Medulla oblongata (tissue), 1 donor: ENCODE measurements around the gene FLACC1.
A peak's percentile ranks its signal among the peaks of the same experiment; 100 is the strongest.
"Not testable (repeated sequence)": the region's sequence is repeated elsewhere in the genome, so short reads cannot be mapped to it uniquely, and the experiment has no call there.

Experiments
- DNase-seq: peaks from one replicate; pipeline ENCODE4 v3.0.0-alpha.2; 2015; ENCODE audit errors: extremely low spot score

Gene FLACC1

DNA sequence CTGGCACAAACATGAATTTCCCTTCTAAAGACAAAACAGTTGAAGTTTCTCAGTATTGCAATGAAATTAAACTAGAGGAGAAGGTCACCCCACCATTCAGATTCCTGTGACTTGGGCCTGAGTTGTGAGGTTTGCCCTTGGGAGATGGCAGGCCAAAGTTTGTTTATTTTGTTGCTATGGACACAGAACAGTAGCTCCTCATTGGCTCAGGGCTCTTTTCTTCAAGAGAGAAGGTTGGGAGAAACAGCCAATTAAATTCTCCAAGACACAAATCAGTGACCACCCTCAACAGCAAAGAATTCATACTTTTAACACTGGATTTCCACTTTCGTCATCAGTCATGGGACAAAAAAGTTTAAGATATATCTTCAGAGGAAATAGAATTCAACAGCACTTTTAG, at the start of gene FLACC1:
Gene FLACC1, minus strand, starts transcription at position 125 of the 400 bp plus-strand sequence. CDS start 5,941 bp downstream, outside the sequence.
- DNase-seq: peak; percentile 59

DNA sequence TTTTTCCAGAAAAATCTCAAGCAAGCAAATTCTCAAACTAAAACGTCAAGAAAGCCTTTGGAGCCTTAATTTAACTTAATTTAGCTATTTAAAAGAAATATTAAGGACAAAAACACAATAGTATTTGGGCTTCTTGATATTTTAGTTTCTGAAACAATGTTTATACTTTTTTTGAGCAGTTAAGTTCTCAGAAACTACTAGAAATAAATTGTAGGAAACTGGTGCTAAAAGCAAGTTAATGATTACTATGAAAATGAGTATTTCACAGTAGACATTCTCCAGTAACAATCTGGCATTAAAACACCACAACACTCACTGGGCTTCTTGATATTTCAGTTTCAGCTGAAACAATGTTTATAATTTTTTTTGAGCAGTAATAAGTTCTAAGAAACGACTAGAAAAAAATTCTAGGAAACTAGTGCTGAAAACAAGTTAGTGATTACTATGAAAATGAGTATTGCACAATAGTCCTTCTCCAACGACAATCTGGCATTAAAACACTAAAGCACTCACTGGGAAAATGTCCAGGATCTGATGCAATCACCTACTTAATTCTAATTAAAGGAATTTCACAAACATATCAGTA, 49.0 kb upstream of the FLACC1 start:
- peak; percentile 66 for DNase-seq

- no peak for DNase-seq
These were observed 47.6 kb upstream of the FLACC1 start for GRCh38 chr2:201404699-201405280.

- no peak for DNase-seq
These were observed 46.7 kb upstream of the FLACC1 start for GRCh38 chr2:201403880-201404279.

DNA sequence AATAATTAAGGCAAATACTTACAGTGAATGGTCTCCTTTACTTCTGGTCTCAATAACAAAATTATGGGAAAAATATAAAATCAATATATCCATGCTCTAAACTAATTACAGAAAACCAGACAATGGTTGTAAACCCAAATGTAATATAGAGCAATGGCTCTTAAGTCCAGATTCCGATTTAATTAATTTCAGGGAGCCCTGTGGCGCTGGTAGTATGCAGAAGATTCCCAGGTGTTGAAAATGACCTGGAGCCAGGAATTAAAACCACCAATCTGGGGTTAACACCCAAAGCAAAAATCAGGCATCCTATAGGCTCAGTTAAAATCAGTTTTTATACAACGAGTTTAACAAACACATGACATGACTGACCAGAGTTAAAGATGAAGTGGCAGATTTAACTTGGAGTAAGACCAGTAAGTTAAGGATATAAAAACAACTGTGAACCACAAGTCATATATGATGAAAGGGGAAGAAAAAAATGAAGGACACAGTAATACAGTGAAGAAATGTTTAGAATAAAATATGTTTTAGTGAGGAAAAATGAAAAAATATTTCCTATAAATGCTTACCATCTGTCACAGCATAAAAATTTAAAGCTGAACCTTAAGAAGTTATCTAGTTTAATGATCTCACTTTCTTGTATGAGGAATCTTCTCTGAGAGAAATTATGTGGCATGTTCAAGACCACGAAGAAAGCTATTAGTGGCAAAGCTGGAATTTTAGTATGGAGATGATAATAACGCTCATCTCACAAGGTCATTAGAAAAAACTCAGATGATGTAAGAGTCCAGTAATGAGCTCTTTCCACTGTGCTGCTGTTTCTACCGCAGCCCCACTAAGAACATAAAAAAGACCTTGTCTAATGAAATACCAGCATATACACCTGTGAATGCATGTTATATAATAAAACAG, 45.8 kb upstream of the FLACC1 start:
- no peak for DNase-seq

- DNase-seq: no peak
These were observed 44.7 kb upstream of the FLACC1 start for GRCh38 chr2:201401815-201402214.

DNA sequence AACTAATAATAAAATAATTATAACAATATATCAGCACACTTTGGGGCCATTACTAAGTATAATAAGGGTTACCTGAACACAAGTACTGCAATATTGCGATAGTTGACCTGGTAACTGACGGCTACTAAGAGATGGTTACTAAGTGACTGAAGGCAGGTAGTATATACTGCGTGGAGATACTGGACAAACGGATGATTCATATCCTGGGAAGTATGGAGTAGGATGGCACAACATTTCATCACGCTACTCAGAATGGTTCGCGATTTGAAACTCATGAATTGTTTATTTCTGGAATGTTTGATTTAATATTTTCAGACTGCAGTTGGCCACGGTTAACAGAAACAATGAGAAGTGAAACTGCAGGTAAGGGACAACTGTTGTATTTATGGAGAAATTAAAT, 39.5 kb upstream of the FLACC1 start:
- DNase-seq: no peak

GRCh38 chr2:201383136-201383535, 26.0 kb upstream of the FLACC1 start:
- DNase-seq: no peak

- DNase-seq: no peak
These were observed 21.6 kb upstream of the FLACC1 start for GRCh38 chr2:201378496-201379397.

- no peak for DNase-seq
These were observed 20.1 kb upstream of the FLACC1 start for GRCh38 chr2:201377218-201377617.

DNA sequence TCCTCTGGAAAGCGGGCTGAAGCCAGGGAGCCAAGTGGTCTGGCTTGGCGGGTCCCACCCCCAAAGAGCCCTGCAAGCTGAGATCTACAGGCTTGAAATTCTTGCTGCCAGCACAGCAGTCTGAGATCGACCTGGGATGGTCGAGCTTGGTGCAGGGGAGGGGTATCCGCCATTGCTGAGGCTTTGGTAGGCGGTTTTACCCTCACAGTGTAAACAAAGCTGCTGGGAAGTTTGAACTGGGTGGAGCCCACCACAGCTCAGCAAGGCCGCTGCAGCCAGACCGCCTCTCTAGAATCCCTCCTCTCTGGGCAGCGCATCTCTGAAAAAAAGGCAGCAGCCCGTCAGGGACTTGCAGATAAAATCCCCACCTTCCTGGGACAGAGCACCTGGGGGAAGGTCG, 12.6 kb upstream of the FLACC1 start:
- DNase-seq: no peak

DNA sequence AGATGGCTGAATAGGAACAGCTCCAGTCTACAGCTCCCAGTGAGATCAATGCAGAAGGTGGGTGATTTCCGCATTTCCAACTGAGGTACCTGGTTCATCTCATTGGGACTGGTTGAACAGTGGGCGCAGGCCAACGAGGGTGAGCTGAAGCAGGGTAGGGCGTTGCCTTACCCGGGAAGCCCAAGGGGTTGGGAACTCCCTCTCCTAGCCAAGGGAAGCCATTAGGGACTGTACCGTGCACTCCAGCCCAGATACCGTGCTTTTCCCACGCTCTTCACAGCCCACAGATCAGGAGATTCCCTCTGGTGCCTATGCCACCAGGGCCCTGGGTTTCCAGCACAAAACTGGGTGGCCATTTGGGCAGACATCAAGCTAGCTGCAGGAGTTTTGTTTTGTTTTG, 12.2 kb upstream of the FLACC1 start:
- DNase-seq: not testable (repeated sequence)

DNA sequence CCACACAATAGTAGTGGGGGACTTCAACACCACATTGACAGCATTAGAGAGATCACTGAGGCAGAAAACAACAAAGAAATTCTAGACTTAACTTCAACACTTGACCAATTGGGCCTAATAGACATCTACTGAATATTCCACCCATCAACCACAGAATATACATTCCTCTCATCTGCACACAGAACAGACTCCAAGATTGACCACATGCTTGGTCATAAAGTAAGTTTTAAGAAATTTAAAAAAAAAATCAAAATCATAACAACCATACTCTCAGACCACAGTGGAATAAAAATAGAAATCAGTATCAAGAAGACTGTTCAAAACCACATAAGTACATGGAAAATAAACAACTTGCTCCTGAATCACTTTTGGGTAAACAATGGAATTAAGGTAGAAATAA, 9.0 kb upstream of the FLACC1 start:
- no peak for DNase-seq

GRCh38 chr2:201363857-201364560, 6.9 kb upstream of the FLACC1 start:
- DNase-seq: peak; percentile 40

DNA sequence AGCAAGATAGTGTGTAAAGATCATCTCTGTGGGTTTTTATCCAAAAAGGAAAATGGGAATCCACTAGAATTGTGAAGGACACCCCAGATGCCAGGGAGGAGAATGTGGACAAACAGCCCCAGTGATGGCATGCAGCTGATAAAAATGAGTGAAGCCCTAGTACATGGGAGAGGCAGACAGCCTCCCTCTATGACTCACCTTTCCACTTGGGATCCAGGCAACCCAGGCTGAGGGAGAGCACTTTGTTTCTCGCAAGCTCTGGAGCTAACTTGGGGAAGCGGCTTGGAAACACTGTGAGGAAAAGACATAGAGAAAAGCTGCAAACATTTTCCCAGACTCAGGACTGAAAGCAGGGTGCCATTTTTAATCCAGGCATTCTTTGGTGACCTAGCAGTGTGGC, 5.3 kb upstream of the FLACC1 start:
- DNase-seq: no peak

DNA sequence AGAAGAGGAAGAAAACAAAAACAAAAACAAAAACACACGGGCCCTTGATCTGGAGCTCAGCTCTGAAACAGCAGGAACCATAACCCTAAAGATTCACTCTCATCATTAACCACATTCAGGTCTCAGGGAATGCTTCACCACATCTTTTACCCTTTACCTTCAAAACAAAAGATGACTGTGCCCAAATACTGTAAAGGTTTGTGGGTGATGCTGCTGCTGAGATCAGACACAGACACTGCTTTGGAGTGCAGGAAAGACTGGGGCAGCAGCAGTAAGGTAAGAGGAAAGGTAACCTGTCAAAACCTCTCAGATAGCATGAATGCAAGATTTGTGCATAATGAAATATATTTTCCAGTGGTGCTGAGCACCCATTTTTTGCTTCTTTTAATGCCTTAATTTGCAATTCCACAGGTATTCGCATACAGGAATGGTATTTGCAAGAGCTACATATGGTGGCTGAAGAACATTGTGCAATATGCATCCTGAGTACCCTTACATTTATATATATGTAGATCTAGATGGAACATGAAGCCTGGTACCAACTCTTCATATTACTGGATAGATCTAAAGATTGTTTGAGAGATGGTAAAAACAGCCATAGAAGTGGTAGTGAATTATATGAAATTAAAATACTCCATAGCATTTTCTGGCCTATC, 4.1 kb upstream of the FLACC1 start:
- DNase-seq: no peak

DNA sequence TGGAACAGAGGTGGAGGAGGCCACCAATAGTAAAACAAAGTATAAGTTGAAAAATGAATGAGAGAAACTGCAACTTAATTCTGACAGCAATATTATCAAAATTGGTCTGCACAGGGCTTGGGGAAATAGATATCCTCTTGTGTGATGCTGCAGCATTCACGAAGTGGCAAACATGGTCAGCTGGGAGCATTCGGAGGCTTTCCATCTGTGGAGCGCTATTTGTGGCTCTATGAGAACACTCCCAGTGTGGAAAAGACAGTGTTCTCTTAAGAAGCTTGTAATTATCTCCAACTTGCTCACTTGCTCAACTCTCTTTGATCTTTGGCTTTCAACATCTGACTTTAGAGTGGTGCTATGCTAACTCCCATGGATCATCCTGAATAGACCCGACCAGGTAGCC, 3.1 kb upstream of the FLACC1 start:
- no peak for DNase-seq

GRCh38 chr2:201358684-201359083, 1.5 kb upstream of the FLACC1 start:
- DNase-seq: no peak

- DNase-seq: no peak
These were observed 4.0 kb downstream of the FLACC1 start for GRCh38 chr2:201353116-201353515.

GRCh38 chr2:201350879-201351278, 6.3 kb downstream of the FLACC1 start:
- no peak for DNase-seq

GRCh38 chr2:201349601-201350000, 7.5 kb downstream of the FLACC1 start:
- DNase-seq: no peak
